Measurements from ENCODE around the gene MALRD1. TPM values are rescaled to one million over a fixed set of nuclear protein-coding genes. Genes with fewer than 3 reads are reported as not detected.
"Not testable (repeated sequence)": the region's sequence is repeated elsewhere in the genome, so short reads cannot be mapped to it uniquely, and the experiment has no call there.

Gene MALRD1
- total RNA-seq, 1 donor from 2014 or later: 2.3 TPM

- DNase-seq (ENCODE audit: low spot score): no peak
Observed at GRCh38 chr10:19497026-19497425, 448.4 kb downstream of the MALRD1 start.

GRCh38 chr10:19498393-19499290 lies 450.0 kb downstream of the MALRD1 start:
- no peak for DNase-seq (ENCODE audit: low spot score)

DNA sequence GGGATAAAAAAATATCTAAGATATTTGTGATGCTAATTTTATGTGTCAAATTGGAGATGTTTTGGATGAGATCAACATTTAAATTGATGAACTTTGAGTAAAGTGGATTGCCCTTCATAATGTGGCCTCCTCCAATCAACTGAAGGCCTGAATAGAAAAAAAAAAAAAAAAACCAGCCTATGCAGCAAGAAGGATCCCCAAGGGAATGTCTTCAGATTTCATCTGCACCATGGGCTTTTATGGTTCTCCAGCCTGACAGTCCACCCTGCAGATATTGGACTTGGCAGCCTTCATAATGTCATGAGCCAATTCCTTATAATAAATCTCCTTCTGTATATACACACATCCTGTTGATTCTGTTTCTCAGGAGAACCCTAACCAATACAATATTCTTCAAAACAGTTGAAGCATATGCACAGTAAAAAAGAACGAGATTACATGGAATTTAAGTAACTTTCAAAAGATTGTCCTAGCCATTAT lies 450.7 kb downstream of the MALRD1 start:
- DNase-seq (ENCODE audit: low spot score): no peak

DNA sequence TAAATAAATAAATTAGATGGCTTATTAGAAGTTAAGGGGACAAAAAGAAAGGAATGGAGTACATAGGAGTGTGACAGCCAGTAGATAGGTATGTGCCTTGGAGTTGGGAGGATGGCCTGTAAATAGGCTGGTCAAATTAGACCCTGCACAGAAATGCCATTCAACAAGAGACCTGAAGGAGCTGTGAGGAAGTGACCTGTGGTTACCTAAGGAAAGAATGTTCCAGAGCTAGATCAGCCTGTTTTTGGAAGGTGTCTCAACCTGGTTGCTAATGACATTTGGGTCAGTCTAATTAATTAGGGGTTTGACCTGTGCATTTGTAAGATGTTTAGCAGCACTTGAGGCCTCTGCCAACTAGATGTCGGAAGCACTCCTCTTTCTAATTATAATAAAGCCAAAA lies 452.4 kb downstream of the MALRD1 start:
- DNase-seq (ENCODE audit: low spot score): no peak

- DNase-seq (ENCODE audit: low spot score): no peak
Observed at GRCh38 chr10:19505320-19506312, 457.0 kb downstream of the MALRD1 start.

DNA sequence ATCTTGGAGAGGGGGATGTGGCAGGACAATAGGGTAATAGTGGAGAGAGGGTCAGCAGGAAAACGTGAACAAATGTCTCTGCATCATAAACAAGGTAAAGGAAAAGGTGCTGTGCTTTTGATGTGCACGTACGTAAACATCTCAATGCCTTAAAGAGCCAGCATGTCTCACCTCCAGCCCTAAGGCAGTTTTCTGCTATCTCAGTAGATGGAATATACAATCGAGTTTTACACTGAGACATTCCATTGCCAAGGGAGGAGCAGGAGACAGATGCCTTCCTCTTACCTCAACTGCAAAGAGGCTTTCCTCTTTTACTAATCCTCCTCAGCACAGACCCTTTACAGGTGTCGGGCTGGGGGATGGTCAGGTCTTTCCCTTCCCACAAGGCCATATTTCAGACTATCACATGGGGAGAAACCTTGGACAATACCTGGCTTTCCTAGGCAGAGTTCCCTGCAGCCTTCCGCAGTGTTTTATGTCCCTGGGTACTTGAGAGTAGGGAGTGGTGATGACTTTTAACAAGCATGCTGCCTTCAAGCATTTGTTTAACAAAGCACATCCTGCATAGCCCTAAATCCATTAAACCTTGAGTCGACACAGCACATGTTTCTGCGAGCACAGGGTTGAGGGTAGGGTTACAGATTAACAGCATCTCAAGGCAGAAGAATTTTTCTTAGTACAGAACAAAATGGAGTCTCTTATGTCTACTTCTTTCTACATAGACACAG lies 461.6 kb downstream of the MALRD1 start:
- not testable (repeated sequence) for DNase-seq (ENCODE audit: low spot score)

DNA sequence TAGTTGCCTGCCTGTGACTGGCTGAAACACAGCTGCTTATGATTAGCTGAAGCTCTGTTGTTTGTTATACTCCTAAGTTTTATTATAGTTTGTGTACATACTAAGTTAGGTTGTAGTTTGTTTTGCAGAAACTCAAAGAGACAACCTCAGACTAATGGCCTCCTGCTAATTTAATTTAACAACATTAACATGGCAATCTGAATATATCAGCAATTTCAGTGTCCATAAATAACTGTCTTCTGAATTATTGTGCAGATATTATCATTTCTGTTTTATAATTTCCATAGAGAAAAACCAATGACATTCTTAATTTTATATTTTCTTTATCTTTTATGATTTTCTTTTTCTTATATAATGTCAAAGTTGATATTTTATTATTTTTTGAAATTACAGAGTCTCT lies 469.5 kb downstream of the MALRD1 start:
- no peak for DNase-seq (ENCODE audit: low spot score)

DNA sequence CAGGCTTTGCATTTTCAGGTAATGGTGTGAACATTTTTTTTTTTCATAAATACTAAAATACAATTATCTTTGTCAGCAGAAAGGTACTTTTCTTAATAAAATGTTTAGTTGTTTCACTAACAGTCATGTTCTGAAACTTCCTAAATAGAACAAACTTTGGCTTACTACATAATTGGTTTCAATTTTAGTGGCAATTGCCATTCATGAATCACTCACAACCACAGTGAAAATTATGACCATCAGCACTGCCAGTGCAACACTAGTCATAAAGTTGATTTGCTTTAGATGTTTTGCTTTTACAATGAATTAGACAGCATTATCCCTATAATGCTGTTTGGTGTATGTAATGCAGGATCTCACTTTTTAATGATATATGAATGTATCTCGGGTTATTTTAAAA lies 470.0 kb downstream of the MALRD1 start:
- no peak for DNase-seq (ENCODE audit: low spot score)

GRCh38 chr10:19531324-19531723 lies 482.7 kb downstream of the MALRD1 start:
- no peak for DNase-seq (ENCODE audit: low spot score)

GRCh38 chr10:19532411-19532810 lies 483.8 kb downstream of the MALRD1 start:
- DNase-seq (ENCODE audit: low spot score): no peak

DNA sequence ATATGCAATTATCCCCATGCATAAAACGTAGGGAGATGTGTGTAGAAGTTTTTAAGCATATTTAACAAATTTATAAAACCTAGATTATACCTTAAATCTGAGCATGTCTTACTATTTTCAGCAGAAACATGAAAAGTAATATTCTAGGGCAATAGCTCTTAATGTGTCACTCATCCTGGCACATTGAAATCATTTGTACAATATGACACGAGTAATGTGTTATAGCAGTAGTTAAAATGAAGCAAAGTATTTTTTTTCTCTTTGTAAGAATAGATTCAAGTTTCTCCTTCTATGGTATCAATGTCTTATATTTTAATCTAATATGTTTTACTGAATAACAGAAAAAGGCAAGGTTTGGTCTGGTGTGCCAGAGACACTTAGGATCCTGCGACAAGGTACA lies 492.7 kb downstream of the MALRD1 start:
- DNase-seq (ENCODE audit: low spot score): no peak

DNA sequence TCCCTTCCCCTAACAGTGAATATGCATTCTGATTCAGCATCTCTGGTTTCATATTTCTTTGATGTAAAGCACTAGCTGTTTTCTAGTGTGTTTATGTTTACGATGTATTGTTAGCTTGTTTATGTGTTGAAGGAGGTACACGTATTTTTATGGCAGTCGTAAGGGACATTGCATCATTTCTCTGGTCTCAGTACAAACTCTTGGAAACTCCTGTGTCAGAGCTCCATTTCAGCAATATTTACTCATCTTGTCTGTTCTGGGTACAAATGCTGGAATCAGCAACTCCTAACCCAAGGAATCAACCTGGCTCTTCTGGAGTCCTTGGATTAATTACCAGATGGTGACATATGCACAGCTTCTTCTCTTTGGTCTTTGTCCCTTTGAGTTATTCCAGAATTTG lies 497.6 kb downstream of the MALRD1 start:
- DNase-seq (ENCODE audit: low spot score): no peak

GRCh38 chr10:19549503-19549902 lies 500.9 kb downstream of the MALRD1 start:
- no peak for DNase-seq (ENCODE audit: low spot score)

GRCh38 chr10:19556666-19557065 lies 508.1 kb downstream of the MALRD1 start:
- no peak for DNase-seq (ENCODE audit: low spot score)

- DNase-seq (ENCODE audit: low spot score): no peak
Observed at GRCh38 chr10:19561181-19561580, 512.6 kb downstream of the MALRD1 start.

GRCh38 chr10:19563388-19564141 lies 515.0 kb downstream of the MALRD1 start:
- DNase-seq (ENCODE audit: low spot score): no peak

DNA sequence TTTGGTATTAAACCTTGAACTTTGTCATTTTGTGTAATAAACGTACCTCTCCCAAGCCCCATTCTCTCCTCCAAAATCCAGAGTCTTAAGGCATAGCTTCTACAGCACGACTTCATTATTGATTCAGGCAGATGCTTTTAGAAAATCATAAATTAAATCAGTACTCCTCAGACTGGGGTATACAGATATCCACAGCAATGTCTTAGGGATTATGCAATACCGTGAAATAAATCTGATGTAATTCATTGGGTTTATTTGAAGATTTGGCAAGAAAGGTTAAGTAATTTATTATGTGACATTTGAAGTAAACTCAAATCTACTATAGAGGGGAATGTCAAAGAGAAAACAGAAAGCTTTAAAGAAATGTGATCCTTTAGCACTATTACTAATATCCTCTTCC lies 521.5 kb downstream of the MALRD1 start:
- DNase-seq (ENCODE audit: low spot score): no peak

DNA sequence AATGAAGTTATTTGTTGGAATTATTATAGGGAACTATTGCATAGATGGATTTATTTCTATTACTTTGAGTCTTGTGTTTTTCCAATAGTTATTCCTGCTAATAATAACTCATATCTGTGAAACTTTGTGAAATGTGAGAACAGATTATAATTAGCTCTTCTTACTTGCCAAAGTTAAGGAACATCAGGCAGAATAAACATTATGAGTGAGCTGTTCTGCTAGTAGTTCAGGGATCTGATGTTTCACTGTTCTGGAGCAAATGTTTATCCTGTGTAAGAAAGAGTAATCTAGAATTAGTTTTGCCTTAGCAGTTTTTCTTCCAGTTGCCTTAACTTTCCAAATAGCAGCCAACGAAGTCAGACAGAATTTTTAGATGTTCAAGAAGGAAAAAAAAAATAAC lies 522.4 kb downstream of the MALRD1 start:
- DNase-seq (ENCODE audit: low spot score): no peak

DNA sequence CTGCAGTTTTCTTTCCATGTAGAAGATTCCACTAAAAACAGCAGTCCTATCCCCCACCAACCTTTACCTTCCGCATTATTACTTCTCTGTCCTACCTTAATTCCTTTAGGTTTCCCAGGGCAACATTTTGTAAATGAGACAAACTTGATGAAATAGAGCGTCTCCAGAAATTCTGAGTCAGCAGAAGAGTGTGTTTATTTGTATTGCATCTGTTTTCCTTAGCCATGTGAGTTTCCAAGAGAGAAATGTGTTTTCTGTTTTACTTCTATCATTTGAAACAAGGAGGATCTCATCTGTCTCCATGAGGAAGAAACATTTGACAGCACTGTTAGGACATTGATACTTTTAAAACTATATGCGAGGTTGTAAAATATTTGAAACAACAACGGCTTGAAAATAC lies 523.5 kb downstream of the MALRD1 start:
- DNase-seq (ENCODE audit: low spot score): no peak

DNA sequence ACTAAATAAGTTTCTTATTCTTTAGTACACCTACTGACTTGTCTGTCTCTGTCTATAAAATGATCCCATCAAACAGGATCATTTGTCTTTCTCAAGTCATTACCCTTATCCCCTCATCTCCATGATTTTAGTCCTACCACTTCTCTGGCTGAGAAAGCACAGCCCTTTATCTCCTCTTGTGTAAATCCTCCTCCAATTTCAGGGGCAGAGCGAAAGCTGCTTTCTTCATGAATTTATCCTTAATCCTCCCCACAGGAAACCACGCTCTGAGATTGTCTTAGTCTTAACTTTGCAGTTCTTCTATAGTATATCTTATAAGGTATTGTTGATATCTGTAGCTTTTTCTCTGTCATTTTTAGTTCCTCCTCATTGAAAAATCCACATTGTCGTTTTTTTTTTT lies 528.0 kb downstream of the MALRD1 start:
- no peak for DNase-seq (ENCODE audit: low spot score)

- no peak for DNase-seq (ENCODE audit: low spot score)
Observed at GRCh38 chr10:19577381-19577780, 528.8 kb downstream of the MALRD1 start.
